Endothelial cell of umbilical vein (primary cell): ENCODE measurements around the gene TYW3.
"Not testable (repeated sequence)": the region's sequence is repeated elsewhere in the genome, so short reads cannot be mapped to it uniquely, and the experiment has no call there.

Experiments used
- CTCF ChIP-seq, 2 donors: IDR thresholded peaks; 1 replicate in 1 of 2; 2 replicates in 1 of 2; pipeline ENCODE4 v1.5.1; 2011; ENCODE audit warnings: low read length in 2 of 2, mild to moderate bottlenecking in 2 of 2, moderate library complexity in 2 of 2, control low read depth in 1 of 2, inconsistent platforms in 1 of 2, low read depth in 1 of 2; ENCODE audit not compliant: insufficient read depth in 1 of 2; ENCODE audit errors: extremely low read depth in 1 of 2
- EZH2 ChIP-seq: IDR thresholded peaks from 2 replicates; pipeline ENCODE4 v1.6.1; 2012; ENCODE audit warnings: borderline replicate concordance, low read depth, mild to moderate bottlenecking, moderate library complexity, low read length, inconsistent platforms; ENCODE audit not compliant: severe bottlenecking
- GATA2 ChIP-seq: IDR thresholded peaks from 2 replicates; pipeline ENCODE4 v1.7.0; 2011; ENCODE audit warnings: low read depth, mild to moderate bottlenecking, moderate library complexity, mixed read lengths, low read length; ENCODE audit not compliant: insufficient read length, insufficient read depth
- MAX ChIP-seq: IDR thresholded peaks from 2 replicates; pipeline ENCODE4 v1.6.1; 2011; ENCODE audit not compliant: insufficient read depth, insufficient read length
- MYC ChIP-seq: IDR thresholded peaks from one replicate; pipeline ENCODE4 v1.6.1; 2011; ENCODE audit warnings: mild to moderate bottlenecking, low read depth, low read length
- POLR2A ChIP-seq: IDR thresholded peaks from 2 replicates; pipeline ENCODE4 v1.6.1; 2012; ENCODE audit warnings: low read depth, mild to moderate bottlenecking, control low read depth, low read length
- POLR2AphosphoS5 ChIP-seq: IDR thresholded peaks from 2 replicates; pipeline ENCODE4 v1.6.1; 2012; ENCODE audit warnings: low read depth, mild to moderate bottlenecking, control low read depth, low read length, moderate library complexity; ENCODE audit not compliant: insufficient read depth

- TF ChIP-seq CTCF (IDR thresholded peaks at IDR 0.05; ENCODE audit: extremely low read depth in 1 of 2, insufficient read depth in 1 of 2, low read depth in 1 of 2, low read length in 2 of 2); EZH2; MAX; POLR2A; POLR2AphosphoS5; MYC; GATA2: not testable (repeated sequence)
Observed at GRCh38 chr1:74745247-74745646, 12.3 kb downstream of the TYW3 start.
